ENCODE results near the gene S100A5.

GRCh38 chr1:153543736-153544135 is 3.0 kb upstream of the S100A5 start:
- TF ChIP-seq CTCF (IDR thresholded peaks at IDR 0.05) (no peak), POLR2A (IDR thresholded peaks at IDR 0.05) (no peak)
